Hepatocyte (in vitro differentiated cells): ENCODE data around the gene KNCN. TPM values are rescaled to one million over a fixed set of nuclear protein-coding genes. Genes with fewer than 3 reads are reported as not detected.

Experiments used
- DNase-seq: peaks from one replicate; pipeline ENCODE4 v3.0.0-alpha.2; 2016; ENCODE audit warnings: low spot score
- H2AFZ ChIP-seq: fragments of 200-600 bp; sonication (generic); 2 replicates; pipeline ENCODE4 v1.6.0; 2016; ENCODE audit warnings: antibody characterized with exemption, mild to moderate bottlenecking
- H3K27ac ChIP-seq: fragments of 200-600 bp; sonication (generic); 2 replicates; pipeline ENCODE4 v1.5.1; 2016; ENCODE audit warnings: mild to moderate bottlenecking
- H3K27me3 ChIP-seq: fragments of 200-600 bp; sonication (generic); 2 replicates; pipeline ENCODE4 v1.6.1; 2016
- H3K36me3 ChIP-seq: fragments of 200-600 bp; sonication (generic); replicated peaks from 2 replicates; pipeline ENCODE4 v1.5.1; 2016; ENCODE audit warnings: low read depth; ENCODE audit not compliant: insufficient read depth
- H3K4me1 ChIP-seq: fragments of 200-600 bp; sonication (generic); 2 replicates; pipeline ENCODE4 v1.5.1; 2016; ENCODE audit warnings: mild to moderate bottlenecking, moderate library complexity; ENCODE audit not compliant: insufficient read depth
- H3K4me2 ChIP-seq: fragments of 200-600 bp; sonication (generic); 2 replicates; pipeline ENCODE4 v1.6.0; 2016
- H3K4me3 ChIP-seq: fragments of 200-600 bp; sonication (generic); 2 replicates; pipeline ENCODE4 v1.5.1; 2016; ENCODE audit warnings: mild to moderate bottlenecking
- H3K79me2 ChIP-seq: fragments of 200-600 bp; sonication (generic); 2 replicates; pipeline ENCODE4 v1.6.0; 2017; ENCODE audit warnings: mild to moderate bottlenecking
- H3K9me2 ChIP-seq: fragments of 200-600 bp; sonication (generic); replicated peaks from 2 replicates; pipeline ENCODE4 v1.6.0; 2017; ENCODE audit warnings: mild to moderate bottlenecking; ENCODE audit not compliant: insufficient read depth
- H3K9me3 ChIP-seq: fragments of 200-600 bp; sonication (generic); 2 replicates; pipeline ENCODE4 v1.5.1; 2016; ENCODE audit warnings: low read depth, mild to moderate bottlenecking
- H4K20me1 ChIP-seq: fragments of 200-600 bp; sonication (generic); 2 replicates; pipeline ENCODE4 v1.6.0; 2016; ENCODE audit warnings: mild to moderate bottlenecking; ENCODE audit not compliant: insufficient read depth, poor library complexity, severe bottlenecking
- EZH2 ChIP-seq: fragments of 200-600 bp; sonication (generic); IDR thresholded peaks from 2 replicates; pipeline ENCODE4 v1.6.1; 2016; ENCODE audit warnings: antibody characterized with exemption, mild to moderate bottlenecking, borderline replicate concordance
- EZH2phosphoT487 ChIP-seq: fragments of 200-600 bp; sonication (generic); IDR thresholded peaks from one replicate; pipeline ENCODE4 v1.6.1; 2018; ENCODE audit warnings: antibody characterized with exemption, mild to moderate bottlenecking, low read depth, moderate library complexity; ENCODE audit not compliant: unreplicated experiment, severe bottlenecking
- WGBS: methylation state at CpG from one replicate; pipeline ENCODE4 v1.1.6; 2016; ENCODE audit warnings: low lambda C conversion rate; ENCODE audit errors: missing lambda C conversion rate; 5-methylcytosine and 5-hydroxymethylcytosine counted together
- polyA plus RNA-seq: library from polyadenylated mRNA; unstranded; fragments of >200 nt; fragmentation: Nextera tagmentation; extraction: Ambion mirVana; gene quantifications from 2 replicates; pipeline ENCODE4 v1.2.1, GENCODE V29; 2016
- total RNA-seq: library from RNA; depleted of rRNA; stranded (reverse); fragments of >200 nt; gene quantifications from 2 replicates; pipeline ENCODE4 v1.2.3, GENCODE V29; 2014
- TF ChIP-seq, protein P1 (sequence below): fragments of 200-600 bp; sonication (generic); IDR thresholded peaks from 2 replicates; pipeline ENCODE4 v1.5.1; 2016; ENCODE audit warnings: antibody characterized with exemption, mild to moderate bottlenecking; ENCODE audit not compliant: poor library complexity

The KNCN gene
- total and polyA plus RNA-seq, 2 experiments from 2014 or later: not detected

DNA sequence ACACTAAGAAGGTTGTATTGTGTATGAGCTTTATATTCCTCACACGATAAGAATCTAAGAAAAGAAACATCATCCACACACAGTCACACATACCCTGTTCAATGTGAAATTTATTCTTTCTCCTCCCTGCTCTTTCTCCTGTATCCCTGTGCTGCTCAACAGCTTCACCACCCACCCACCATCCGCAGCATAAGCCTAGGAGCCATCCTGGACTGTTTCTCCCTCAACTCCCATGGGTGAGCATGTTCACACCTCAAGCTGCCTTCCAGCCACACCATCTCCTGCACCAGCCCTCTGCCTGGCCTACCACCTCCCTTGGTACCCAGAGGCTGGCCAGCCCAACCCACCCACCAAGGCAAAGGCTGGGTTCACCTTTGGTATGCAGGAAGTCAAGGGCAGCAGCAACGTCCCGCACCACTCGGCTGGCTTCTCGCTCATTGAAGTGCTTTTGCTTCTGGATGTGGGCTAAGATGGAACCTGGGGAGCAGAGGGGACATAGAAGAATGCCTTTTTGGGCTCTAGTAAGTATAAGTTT lies 20.3 kb upstream of the KNCN start:
- no peaks in the 10 kb centered on the region for H4K20me1 ChIP-seq
- no peaks in the 10 kb centered on the region for H3K79me2 ChIP-seq
- H2AFZ ChIP-seq: no peak overlapping the region
- H3K4me1 ChIP-seq: no peaks in the 10 kb centered on the region
- no peak overlapping the region for H3K4me3 ChIP-seq
- H3K9me2 ChIP-seq: no peaks in the 10 kb centered on the region
- no peaks in the 10 kb centered on the region for H3K36me3 ChIP-seq
- no peaks in the 10 kb centered on the region for H3K27me3 ChIP-seq
- DNase-seq: no peak
- no peaks in the 10 kb centered on the region for H3K9me3 ChIP-seq
- TF ChIP-seq, protein P1, sequence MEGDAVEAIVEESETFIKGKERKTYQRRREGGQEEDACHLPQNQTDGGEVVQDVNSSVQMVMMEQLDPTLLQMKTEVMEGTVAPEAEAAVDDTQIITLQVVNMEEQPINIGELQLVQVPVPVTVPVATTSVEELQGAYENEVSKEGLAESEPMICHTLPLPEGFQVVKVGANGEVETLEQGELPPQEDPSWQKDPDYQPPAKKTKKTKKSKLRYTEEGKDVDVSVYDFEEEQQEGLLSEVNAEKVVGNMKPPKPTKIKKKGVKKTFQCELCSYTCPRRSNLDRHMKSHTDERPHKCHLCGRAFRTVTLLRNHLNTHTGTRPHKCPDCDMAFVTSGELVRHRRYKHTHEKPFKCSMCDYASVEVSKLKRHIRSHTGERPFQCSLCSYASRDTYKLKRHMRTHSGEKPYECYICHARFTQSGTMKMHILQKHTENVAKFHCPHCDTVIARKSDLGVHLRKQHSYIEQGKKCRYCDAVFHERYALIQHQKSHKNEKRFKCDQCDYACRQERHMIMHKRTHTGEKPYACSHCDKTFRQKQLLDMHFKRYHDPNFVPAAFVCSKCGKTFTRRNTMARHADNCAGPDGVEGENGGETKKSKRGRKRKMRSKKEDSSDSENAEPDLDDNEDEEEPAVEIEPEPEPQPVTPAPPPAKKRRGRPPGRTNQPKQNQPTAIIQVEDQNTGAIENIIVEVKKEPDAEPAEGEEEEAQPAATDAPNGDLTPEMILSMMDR: no peak
- TF ChIP-seq EZH2 (no peak), EZH2phosphoT487 (no peak)
- H3K27ac ChIP-seq: no peak overlapping the region
- H3K4me2 ChIP-seq: no peak overlapping the region
- WGBS: 98% methylated on average over 6 of the region's 6 CpGs

DNA sequence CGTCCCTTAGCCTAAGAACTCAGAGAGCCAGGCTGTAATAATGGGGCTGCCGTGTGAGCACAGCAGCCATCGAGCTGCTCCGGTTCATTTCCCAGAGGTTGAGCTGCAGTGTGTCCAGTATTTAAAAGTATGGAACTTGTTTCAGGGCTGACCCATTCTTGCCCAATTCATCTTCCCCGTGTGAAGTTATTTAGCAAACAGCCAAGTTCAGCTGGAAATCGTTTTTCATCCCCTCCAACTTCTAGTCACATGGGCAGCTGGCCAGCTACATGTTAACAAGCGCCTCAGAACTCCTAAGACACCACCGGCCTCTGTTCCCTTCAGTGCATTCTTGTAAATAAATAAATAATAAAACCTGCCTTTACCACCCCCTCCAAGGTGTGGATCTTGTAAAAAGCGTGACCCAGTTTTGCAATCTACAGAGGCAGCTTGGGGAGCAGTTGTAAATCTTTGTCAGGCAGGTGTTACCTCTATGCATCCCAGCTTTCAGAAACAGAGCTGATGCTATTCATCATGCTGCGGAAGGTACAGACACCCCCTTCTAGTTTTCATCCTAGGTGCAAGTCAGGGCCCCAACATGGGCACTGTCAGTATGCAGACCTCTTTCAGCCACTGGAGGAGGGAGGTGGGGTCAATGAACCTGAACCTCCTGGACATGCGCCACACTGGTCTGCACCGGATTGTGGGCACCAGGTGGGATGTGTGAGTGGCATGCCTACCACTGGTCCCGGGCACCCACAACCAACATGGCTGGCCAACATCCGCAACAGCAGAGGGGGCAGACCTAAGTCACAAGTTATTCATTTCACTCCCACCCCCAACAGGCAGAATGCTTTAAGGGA lies 18.7 kb upstream of the KNCN start:
- H3K36me3 ChIP-seq: no peaks in the 10 kb centered on the region
- H3K4me3 ChIP-seq: no peak overlapping the region
- no peaks in the 10 kb centered on the region for H3K79me2 ChIP-seq
- no peaks in the 10 kb centered on the region for H3K9me2 ChIP-seq
- TF ChIP-seq EZH2phosphoT487: no peak
- TF ChIP-seq EZH2: no peak
- TF ChIP-seq, protein P1: no peak
- no peak overlapping the region for H2AFZ ChIP-seq
- WGBS: 73% methylated on average over 14 of the region's 14 CpGs
- no peak overlapping the region for H3K27ac ChIP-seq
- no peaks in the 10 kb centered on the region for H3K27me3 ChIP-seq
- no peaks in the 10 kb centered on the region for H3K9me3 ChIP-seq
- DNase-seq: no peak
- H4K20me1 ChIP-seq: no peaks in the 10 kb centered on the region
- H3K4me1 ChIP-seq: no peaks in the 10 kb centered on the region
- no peak overlapping the region for H3K4me2 ChIP-seq

DNA sequence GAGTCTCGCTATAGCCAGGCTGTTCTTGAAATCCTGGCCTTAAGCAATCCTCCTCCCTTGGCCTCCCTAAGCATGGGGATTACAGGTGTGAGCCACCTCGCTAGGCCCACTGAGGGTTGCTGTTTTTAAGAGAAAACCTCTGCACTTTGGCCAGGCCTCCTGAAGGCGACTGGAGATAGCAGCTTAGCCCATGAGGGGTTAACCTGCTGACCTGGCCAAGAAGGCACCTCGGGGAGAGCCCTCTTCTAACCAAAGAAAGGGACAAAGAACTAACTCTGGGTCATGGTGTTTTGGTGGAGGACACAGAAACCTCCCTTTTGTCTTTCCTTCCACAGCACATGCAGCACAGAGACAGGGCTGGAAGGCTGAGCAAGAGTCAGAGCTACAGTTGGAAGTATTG lies 17.7 kb upstream of the KNCN start:
- no peaks in the 10 kb centered on the region for H3K36me3 ChIP-seq
- no peaks in the 10 kb centered on the region for H3K9me2 ChIP-seq
- no peak overlapping the region for H3K27ac ChIP-seq
- H3K4me3 ChIP-seq: no peak overlapping the region
- H3K79me2 ChIP-seq: no peaks in the 10 kb centered on the region
- no peaks in the 10 kb centered on the region for H3K27me3 ChIP-seq
- no peak overlapping the region for H2AFZ ChIP-seq
- no peak for DNase-seq
- TF ChIP-seq EZH2 (no peak), EZH2phosphoT487 (no peak)
- TF ChIP-seq, protein P1: no peak
- no peaks in the 10 kb centered on the region for H3K9me3 ChIP-seq
- H3K4me1 ChIP-seq: no peaks in the 10 kb centered on the region
- WGBS: 72% methylated on average over 4 of the region's 4 CpGs
- no peaks in the 10 kb centered on the region for H4K20me1 ChIP-seq
- no peak overlapping the region for H3K4me2 ChIP-seq
